Cardiac fibroblast (primary cell): Measurements from ENCODE around the gene ALKBH7.

ENCODE experiments used
- DNase-seq, 2 donors: peaks; one replicate each; pipeline versions ENCODE4 v3.0.0 to v3.0.0-alpha.2; 2010; ENCODE audit warnings: low read depth in 2 of 2
- H3K4me3 ChIP-seq, 2 donors: replicated peaks in 1 of 2; 1 replicate in 1 of 2; 2 replicates in 1 of 2; pipeline ENCODE4 v1.5.1; 2011; ENCODE audit warnings: low read depth in 2 of 2, low read length in 2 of 2, mild to moderate bottlenecking in 2 of 2, moderate library complexity in 1 of 2
- TF ChIP-seq, protein P1 (sequence below): IDR thresholded peaks from one replicate; pipeline ENCODE4 v1.5.1; 2011; ENCODE audit warnings: low read depth, mild to moderate bottlenecking, low read length, inconsistent platforms

The ALKBH7 gene

GRCh38 chr19:6378041-6378440, 5.4 kb downstream of the ALKBH7 start:
- DNase-seq: peak in 1 of 2 donors; percentile 66

GRCh38 chr19:6378486-6378885, 5.9 kb downstream of the ALKBH7 start:
- TF ChIP-seq, protein P1, sequence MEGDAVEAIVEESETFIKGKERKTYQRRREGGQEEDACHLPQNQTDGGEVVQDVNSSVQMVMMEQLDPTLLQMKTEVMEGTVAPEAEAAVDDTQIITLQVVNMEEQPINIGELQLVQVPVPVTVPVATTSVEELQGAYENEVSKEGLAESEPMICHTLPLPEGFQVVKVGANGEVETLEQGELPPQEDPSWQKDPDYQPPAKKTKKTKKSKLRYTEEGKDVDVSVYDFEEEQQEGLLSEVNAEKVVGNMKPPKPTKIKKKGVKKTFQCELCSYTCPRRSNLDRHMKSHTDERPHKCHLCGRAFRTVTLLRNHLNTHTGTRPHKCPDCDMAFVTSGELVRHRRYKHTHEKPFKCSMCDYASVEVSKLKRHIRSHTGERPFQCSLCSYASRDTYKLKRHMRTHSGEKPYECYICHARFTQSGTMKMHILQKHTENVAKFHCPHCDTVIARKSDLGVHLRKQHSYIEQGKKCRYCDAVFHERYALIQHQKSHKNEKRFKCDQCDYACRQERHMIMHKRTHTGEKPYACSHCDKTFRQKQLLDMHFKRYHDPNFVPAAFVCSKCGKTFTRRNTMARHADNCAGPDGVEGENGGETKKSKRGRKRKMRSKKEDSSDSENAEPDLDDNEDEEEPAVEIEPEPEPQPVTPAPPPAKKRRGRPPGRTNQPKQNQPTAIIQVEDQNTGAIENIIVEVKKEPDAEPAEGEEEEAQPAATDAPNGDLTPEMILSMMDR: no peak
- no peak for DNase-seq

More at GRCh38 chr19:6378041-6378440, 5.4 kb downstream of the ALKBH7 start:
- H3K4me3 ChIP-seq: no peak overlapping the region
- TF ChIP-seq, protein P1: no peak

GRCh38 chr19:6379744-6380143, 7.2 kb downstream of the ALKBH7 start:
- H3K4me3 ChIP-seq: no peak overlapping the region
- DNase-seq: no peak
- TF ChIP-seq, protein P1: no peak

More at GRCh38 chr19:6378486-6378885, 5.9 kb downstream of the ALKBH7 start:
- H3K4me3 ChIP-seq: no peak overlapping the region

GRCh38 chr19:6381030-6381750, 8.6 kb downstream of the ALKBH7 start:
- DNase-seq: no peak
- TF ChIP-seq, protein P1: no peak
- H3K4me3 ChIP-seq: no peak overlapping the region

GRCh38 chr19:6383188-6383587, 10.6 kb downstream of the ALKBH7 start:
- DNase-seq: no peak
- no peak overlapping the region for H3K4me3 ChIP-seq
- TF ChIP-seq, protein P1: no peak

DNA sequence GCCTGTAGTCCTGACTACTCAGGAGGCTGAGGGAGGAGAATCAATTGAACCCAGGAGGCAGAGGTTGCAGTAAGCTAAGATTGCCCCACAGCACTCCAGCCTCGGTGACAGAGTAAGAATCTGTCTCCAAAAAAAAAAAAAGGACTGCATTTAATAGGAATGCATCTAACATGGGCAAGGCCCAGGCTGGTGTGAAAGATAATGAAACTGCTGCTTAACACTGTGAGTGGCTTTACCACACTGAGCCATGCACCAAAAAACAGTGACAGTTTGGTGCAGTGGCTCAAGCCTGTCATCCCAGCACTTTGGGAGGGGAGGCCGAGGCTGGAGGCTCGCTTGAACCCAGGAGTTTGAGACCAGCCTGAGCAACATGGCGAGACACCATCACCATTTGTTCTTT, 11.8 kb downstream of the ALKBH7 start:
- no peak overlapping the region for H3K4me3 ChIP-seq
- TF ChIP-seq, protein P1: no peak
- DNase-seq: no peak

DNA sequence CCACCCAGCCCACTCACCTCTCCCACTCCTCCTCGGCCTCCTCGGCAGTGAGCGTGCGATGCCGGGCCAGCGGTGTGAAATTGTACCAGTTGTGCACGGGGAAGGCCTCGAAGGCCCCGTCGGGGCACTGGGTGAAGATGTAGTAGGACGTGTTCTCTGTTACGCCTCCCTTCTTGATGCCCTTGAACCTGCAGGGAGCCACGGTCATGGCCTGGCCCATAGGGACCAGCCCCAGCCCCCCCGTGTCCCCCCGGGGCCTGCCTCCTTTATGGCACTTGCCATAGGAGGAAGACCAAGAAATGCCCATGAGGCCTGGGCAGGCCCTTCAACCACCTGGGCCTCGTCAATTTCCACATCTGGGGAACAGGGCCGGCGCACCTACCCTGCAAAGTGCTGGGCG, 14.8 kb downstream of the ALKBH7 start:
- TF ChIP-seq, protein P1: no peak
- DNase-seq: no peak
- no peak overlapping the region for H3K4me3 ChIP-seq
